Esophagus squamous epithelium (tissue), 4 donors: Measurements from ENCODE around the gene AKT2.

Source experiments
- CTCF ChIP-seq, 6 experiments: fragments of 450-650 bp in 4 of 6; fragments of 200-600 bp in 2 of 6; sonication (generic) in 2 of 6; IDR thresholded peaks; one replicate each; pipeline ENCODE4 v1.5.1; 2016 to 2019; ENCODE audit warnings: antibody characterized with exemption in 6 of 6, mild to moderate bottlenecking in 4 of 6, moderate library complexity in 4 of 6
- POLR2A ChIP-seq, 4 donors: fragments of 450-650 bp; IDR thresholded peaks; one replicate each; pipeline ENCODE4 v1.6.1; 2017; ENCODE audit warnings: antibody characterized with exemption in 4 of 4, mild to moderate bottlenecking in 4 of 4, moderate library complexity in 3 of 4

- no peak for TF ChIP-seq POLR2A (IDR thresholded peaks at IDR 0.05)
- no peak for TF ChIP-seq CTCF (IDR thresholded peaks at IDR 0.05)
Observed at GRCh38 chr19:40243181-40243580, 42.0 kb downstream of the AKT2 start.
